CD4-positive, alpha-beta T cell (primary cell): ENCODE data around the gene PTX4. TPM values are rescaled to one million over a fixed set of nuclear protein-coding genes. Genes with fewer than 3 reads are reported as not detected.

Experiments
- ATAC-seq: fragments of 200-7000 bp; cut with Tn5 transposase; one replicate; pipeline ENCODE4 v1.10.0; 2022; ENCODE audit warnings: mild to moderate bottlenecking; ENCODE audit not compliant: poor library complexity
- CTCF ChIA-PET: fragments of 350-600 bp; sonication (Branson Sonifier 250); formaldehyde crosslinking; loops from one replicate; lab custom pipeline; 2021; ENCODE audit warnings: antibody characterized with exemption, inconsistent platforms; lab: Charles Lee
- POLR2A ChIA-PET: fragments of 350-600 bp; sonication (Branson Sonifier 250); formaldehyde crosslinking; loops from one replicate; lab custom pipeline; 2021; ENCODE audit warnings: antibody characterized with exemption, inconsistent platforms; lab: Charles Lee
- DNase-seq, 14 experiments: peaks; one replicate each; pipeline ENCODE4 v3.0.0-alpha.2; 2013 to 2020; ENCODE audit warnings: mixed read lengths in 2 of 14
- H3K27ac ChIP-seq, 2 donors: one replicate each; pipeline versions ENCODE4 v1.5.1 to v1.7.0; 2013; ENCODE audit warnings: low read length in 2 of 2, low read depth in 1 of 2, mild to moderate bottlenecking in 1 of 2
- H3K27me3 ChIP-seq, 2 experiments: 1 replicate in 1 of 2; 2 replicates in 1 of 2; pipeline versions ENCODE4 v1.6.1 to v1.7.0; 2013; ENCODE audit warnings: low read length in 2 of 2, control low read depth in 1 of 2, mild to moderate bottlenecking in 1 of 2, moderate library complexity in 1 of 2; ENCODE audit not compliant: insufficient read depth in 2 of 2, control insufficient read depth in 1 of 2
- H3K36me3 ChIP-seq: one replicate; pipeline ENCODE4 v1.6.1; 2013; ENCODE audit warnings: low read length, control low read depth; ENCODE audit not compliant: insufficient read depth
- H3K4me1 ChIP-seq: one replicate; pipeline ENCODE4 v1.6.1; 2013; ENCODE audit warnings: low read length, control low read depth; ENCODE audit not compliant: insufficient read depth
- H3K4me3 ChIP-seq: one replicate; pipeline ENCODE4 v1.5.1; 2013; ENCODE audit warnings: mild to moderate bottlenecking, low read length, moderate library complexity
- H3K9me3 ChIP-seq, 2 experiments: 1 replicate in 1 of 2; 2 replicates in 1 of 2; pipeline versions ENCODE4 v1.6.1 to v1.7.0; 2013; ENCODE audit warnings: low read length in 2 of 2, mild to moderate bottlenecking in 2 of 2, control low read depth in 1 of 2, moderate library complexity in 1 of 2; ENCODE audit not compliant: control insufficient read depth in 1 of 2, insufficient read depth in 1 of 2
- H3K27ac Mint-ChIP-seq: one replicate; pipeline ENCODE4 v1.8.0; 2020; ENCODE audit warnings: mixed read lengths
- H3K27me3 Mint-ChIP-seq: one replicate; pipeline ENCODE4 v1.8.0; 2021; ENCODE audit warnings: mixed read lengths
- H3K36me3 Mint-ChIP-seq: one replicate; pipeline ENCODE4 v1.8.0; 2021; ENCODE audit warnings: low read depth, mixed read lengths
- H3K4me1 Mint-ChIP-seq: one replicate; pipeline ENCODE4 v1.8.0; 2021; ENCODE audit warnings: low read depth, mixed read lengths
- H3K4me3 Mint-ChIP-seq: one replicate; pipeline ENCODE4 v1.8.0; 2020; ENCODE audit warnings: mild to moderate bottlenecking, mixed read lengths
- H3K9me3 Mint-ChIP-seq: one replicate; pipeline ENCODE4 v1.8.0; 2020; ENCODE audit warnings: mixed read lengths
- CTCF ChIP-seq: fragments of 200-600 bp; IDR thresholded peaks from one replicate; pipeline ENCODE4 v1.8.0; 2022; ENCODE audit warnings: antibody characterized with exemption, mild to moderate bottlenecking
- intact Hi-C, 2 experiments: fragments of 100-400 bp; cut with DNase I in 1 of 2; cut with micrococcal nuclease in 1 of 2; formaldehyde crosslinking; loops; one replicate each; pipeline versions ENCODE4 v1.15.1 to v1.9.0; 2023 to 2025; cut with DNase I, micrococcal nuclease
- total RNA-seq, 174 experiments: library from RNA in 2 of 174; stranded (reverse) in 2 of 174; gene quantifications; one replicate each; pipeline ENCODE4 v1.2.3 and lab custom pipeline; 2021 to 2026

PTX4 gene
- total RNA-seq, 2 experiments from 2014 or later = not detected

- Histone ChIP-seq H3K36me3 (peaks cover 45% of the 10 kb centered on the region), H3K27ac (no peak overlapping the region), H3K27me3 (no peaks in the 10 kb centered on the region), H3K4me1 (peaks cover 27% of the 10 kb centered on the region), H3K4me3 (no peak overlapping the region), H3K9me3 (no peaks in the 10 kb centered on the region)
- Mint-ChIP-seq H3K9me3 (no peaks in the 10 kb centered on the region), H3K36me3 (peaks cover 18% of the 10 kb centered on the region), H3K4me3 (peak overlapping the region; percentile 45), H3K4me1 (peaks cover 10% of the 10 kb centered on the region), H3K27me3 (no peaks in the 10 kb centered on the region), H3K27ac (no peak overlapping the region)
- ATAC-seq (no peak), DNase-seq (no peak)
- CTCF ChIA-PET = no interaction called here
- no peak for TF ChIP-seq CTCF
- POLR2A ChIA-PET = no interaction called here
- intact Hi-C loops = no loop called here
Observed at GRCh38 chr16:1496464-1496863, 7.7 kb upstream of the PTX4 start.

GRCh38 chr16:1495889-1496262, 7.1 kb upstream of the PTX4 start:
- CTCF ChIA-PET = no interaction called here
- no peak for ATAC-seq
- Histone ChIP-seq H3K27me3 (no peaks in the 10 kb centered on the region), H3K4me3 (no peak overlapping the region), H3K36me3 (peaks cover 40% of the 10 kb centered on the region), H3K4me1 (peaks cover 27% of the 10 kb centered on the region), H3K9me3 (no peaks in the 10 kb centered on the region), H3K27ac (no peak overlapping the region)
- Mint-ChIP-seq H3K9me3 (no peaks in the 10 kb centered on the region), H3K4me1 (peaks cover 10% of the 10 kb centered on the region), H3K4me3 (no peak overlapping the region), H3K27ac (no peak overlapping the region), H3K36me3 (peaks cover 18% of the 10 kb centered on the region), H3K27me3 (no peaks in the 10 kb centered on the region)
- no peak for DNase-seq
- no peak for TF ChIP-seq CTCF
- POLR2A ChIA-PET = no interaction called here
- intact Hi-C loops = no loop called here

GRCh38 chr16:1495211-1495888, 6.6 kb upstream of the PTX4 start:
- intact Hi-C loops = no loop called here
- Histone ChIP-seq H3K9me3 (no peaks in the 10 kb centered on the region), H3K27ac (no peak overlapping the region), H3K4me3 (no peak overlapping the region), H3K36me3 (peaks cover 35% of the 10 kb centered on the region), H3K4me1 (peaks cover 27% of the 10 kb centered on the region), H3K27me3 (no peaks in the 10 kb centered on the region)
- Mint-ChIP-seq H3K9me3 (no peaks in the 10 kb centered on the region), H3K27me3 (no peaks in the 10 kb centered on the region), H3K4me3 (peak overlapping the region; percentile 65), H3K36me3 (peaks cover 18% of the 10 kb centered on the region), H3K4me1 (peaks cover 10% of the 10 kb centered on the region), H3K27ac (no peak overlapping the region)
- no peak for TF ChIP-seq CTCF
- POLR2A ChIA-PET = no interaction called here
- ATAC-seq (no peak), DNase-seq (no peak)
- CTCF ChIA-PET = no interaction called here
